GM21825 (cell line): ENCODE data around the gene OSBPL1A.
"Not testable (repeated sequence)": the region's sequence is repeated elsewhere in the genome, so short reads cannot be mapped to it uniquely, and the experiment has no call there.

Experiments used
- ATAC-seq: cut with Tn5 transposase; IDR thresholded peaks from one replicate; pipeline ENCODE4 v1.9.1; 2021; ENCODE audit warnings: mild to moderate bottlenecking, moderate library complexity; ENCODE audit not compliant: unreplicated experiment

OSBPL1A gene

GRCh38 chr18:24398540-24398939, 916 bp upstream of the OSBPL1A start:
- no peak for ATAC-seq

- ATAC-seq = peak; percentile 34
Measured at GRCh38 chr18:24397131-24397693, 412 bp downstream of the OSBPL1A start.

GRCh38 chr18:24396082-24396633, 1.5 kb downstream of the OSBPL1A start:
- no peak for ATAC-seq

- ATAC-seq = no peak
Measured at GRCh38 chr18:24395049-24395795, 2.4 kb downstream of the OSBPL1A start.

- no peak for ATAC-seq
Measured at GRCh38 chr18:24388957-24389356, 8.7 kb downstream of the OSBPL1A start.

- no peak for ATAC-seq
Measured at GRCh38 chr18:24386681-24387080, 10.9 kb downstream of the OSBPL1A start.

GRCh38 chr18:24381126-24381525, 16.5 kb downstream of the OSBPL1A start:
- no peak for ATAC-seq

- ATAC-seq = no peak
Measured at GRCh38 chr18:24380163-24380747, 17.4 kb downstream of the OSBPL1A start.

- no peak for ATAC-seq
Measured at GRCh38 chr18:24378598-24378997, 19.0 kb downstream of the OSBPL1A start.

GRCh38 chr18:24376531-24376930, 21.1 kb downstream of the OSBPL1A start:
- not testable (repeated sequence) for ATAC-seq

GRCh38 chr18:24373328-24373727, 24.3 kb downstream of the OSBPL1A start:
- ATAC-seq = no peak

GRCh38 chr18:24372279-24372872, 25.2 kb downstream of the OSBPL1A start:
- no peak for ATAC-seq

GRCh38 chr18:24370120-24370519, 27.5 kb downstream of the OSBPL1A start:
- no peak for ATAC-seq

GRCh38 chr18:24369426-24369825, 28.2 kb downstream of the OSBPL1A start:
- no peak for ATAC-seq

GRCh38 chr18:24368749-24369148, 28.9 kb downstream of the OSBPL1A start:
- ATAC-seq = no peak

GRCh38 chr18:24366328-24366727, 31.3 kb downstream of the OSBPL1A start:
- no peak for ATAC-seq

GRCh38 chr18:24364177-24364576, 33.4 kb downstream of the OSBPL1A start:
- no peak for ATAC-seq

- ATAC-seq = no peak
Measured at GRCh38 chr18:24362757-24363156, 34.9 kb downstream of the OSBPL1A start.

- not testable (repeated sequence) for ATAC-seq
Measured at GRCh38 chr18:24359787-24360530, 37.7 kb downstream of the OSBPL1A start.

GRCh38 chr18:24354278-24354677, 43.3 kb downstream of the OSBPL1A start:
- no peak for ATAC-seq

GRCh38 chr18:24346254-24346653, 51.4 kb downstream of the OSBPL1A start:
- ATAC-seq = no peak
